ENCODE results near the gene B3GALT5.

B3GALT5 gene

GRCh38 chr21:39659070-39659815 lies 46.5 kb downstream of the B3GALT5 start:
- DNase-seq, result no peak
- TF ChIP-seq CTCF (IDR thresholded peaks at IDR 0.05; ENCODE audit: low read depth, low read length), result no peak
- H3K36me3 ChIP-seq, result no peaks in the 10 kb centered on the region
- H3K27me3 ChIP-seq, result no peaks in the 10 kb centered on the region; the same call in 1 of the 2 replicates
- H3K4me1 ChIP-seq, result no peaks in the 10 kb centered on the region
- H3K9me3 ChIP-seq, result no peaks in the 10 kb centered on the region; the same call in 1 of the 2 replicates
- no peak overlapping the region for H3K4me3 ChIP-seq (ENCODE audit: low read depth, low read length)

GRCh38 chr21:39660191-39660980 lies 47.6 kb downstream of the B3GALT5 start:
- TF ChIP-seq CTCF (IDR thresholded peaks at IDR 0.05; ENCODE audit: low read depth, low read length), result no peak
- DNase-seq, result peak; percentile 22
- Histone ChIP-seq H3K36me3 (no peaks in the 10 kb centered on the region), H3K4me3 (ENCODE audit: low read depth, low read length) (no peak overlapping the region), H3K27me3 (no peaks in the 10 kb centered on the region; the same call in 1 of the 2 replicates), H3K9me3 (no peaks in the 10 kb centered on the region), H3K4me1 (no peaks in the 10 kb centered on the region)

- Histone ChIP-seq H3K9me3 (no peaks in the 10 kb centered on the region), H3K36me3 (no peaks in the 10 kb centered on the region), H3K4me1 (no peaks in the 10 kb centered on the region), H3K4me3 (ENCODE audit: low read depth, low read length) (no peak overlapping the region), H3K27me3 (no peaks in the 10 kb centered on the region; the same call in 1 of the 2 replicates)
- TF ChIP-seq CTCF (IDR thresholded peaks at IDR 0.05; ENCODE audit: low read depth, low read length), result no peak
- no peak for DNase-seq
Observed at GRCh38 chr21:39661121-39661520, 48.4 kb downstream of the B3GALT5 start.

GRCh38 chr21:39661740-39662139 lies 49.0 kb downstream of the B3GALT5 start:
- H3K9me3 ChIP-seq, result no peaks in the 10 kb centered on the region
- no peaks in the 10 kb centered on the region; the same call in 1 of the 2 replicates for H3K27me3 ChIP-seq
- no peak for TF ChIP-seq CTCF (IDR thresholded peaks at IDR 0.05; ENCODE audit: low read depth, low read length)
- no peak for DNase-seq
- no peaks in the 10 kb centered on the region for H3K36me3 ChIP-seq
- no peaks in the 10 kb centered on the region for H3K4me1 ChIP-seq
- H3K4me3 ChIP-seq (ENCODE audit: low read depth, low read length), result no peak overlapping the region

GRCh38 chr21:39662411-39662953 lies 49.7 kb downstream of the B3GALT5 start:
- Histone ChIP-seq H3K4me1 (no peaks in the 10 kb centered on the region), H3K9me3 (no peaks in the 10 kb centered on the region), H3K27me3 (no peaks in the 10 kb centered on the region; the same call in 1 of the 2 replicates), H3K36me3 (no peaks in the 10 kb centered on the region), H3K4me3 (ENCODE audit: low read depth, low read length) (no peak overlapping the region)
- TF ChIP-seq CTCF (IDR thresholded peaks at IDR 0.05; ENCODE audit: low read depth, low read length), result no peak
- DNase-seq, result no peak
